RWPE2 (cell line): ENCODE measurements around the gene UNCX.

Experiments
- ATAC-seq: fragments of 200-7000 bp; cut with Tn5 transposase; 3 replicates; pipeline ENCODE4 v1.9.1; 2021; ENCODE audit warnings: low read depth
- DNase-seq: peaks from one replicate; pipeline ENCODE4 v3.0.0-alpha.2; 2020; ENCODE audit warnings: low spot score
- H3K27ac ChIP-seq: fragments of 450-650 bp; 2 replicates; pipeline ENCODE4 v1.5.1; 2017; ENCODE audit warnings: mild to moderate bottlenecking; ENCODE audit not compliant: poor library complexity, severe bottlenecking
- H3K27me3 ChIP-seq: fragments of 250-450 bp; sonication (Bioruptor Pico); 2 replicates; pipeline ENCODE4 v1.5.1; 2021; ENCODE audit warnings: mild to moderate bottlenecking, moderate library complexity; ENCODE audit not compliant: insufficient read depth, poor library complexity, severe bottlenecking
- H3K36me3 ChIP-seq: fragments of 250-450 bp; sonication (Bioruptor Pico); 2 replicates; pipeline ENCODE4 v1.5.1; 2020; ENCODE audit warnings: low read depth, mild to moderate bottlenecking, moderate library complexity
- H3K4me1 ChIP-seq: fragments of 250-450 bp; sonication (Bioruptor Pico); 2 replicates; pipeline ENCODE4 v1.5.1; 2021; ENCODE audit warnings: mild to moderate bottlenecking, moderate library complexity; ENCODE audit not compliant: insufficient read depth, poor library complexity, severe bottlenecking
- H3K4me3 ChIP-seq: fragments of 250-450 bp; sonication (Bioruptor Pico); 2 replicates; pipeline ENCODE4 v1.5.1; 2021; ENCODE audit warnings: mild to moderate bottlenecking, moderate library complexity; ENCODE audit not compliant: severe bottlenecking
- H3K9me3 ChIP-seq: fragments of 250-450 bp; sonication (Bioruptor Pico); 2 replicates; pipeline ENCODE4 v1.5.1; 2021; ENCODE audit warnings: mild to moderate bottlenecking, moderate library complexity; ENCODE audit not compliant: severe bottlenecking
- CTCF ChIP-seq: fragments of 450-650 bp; IDR thresholded peaks from one replicate; pipeline ENCODE4 v1.5.1; 2017; ENCODE audit warnings: mild to moderate bottlenecking, moderate library complexity; ENCODE audit not compliant: poor library complexity, severe bottlenecking

The UNCX gene

GRCh38 chr7:1220977-1221745 is 11.5 kb upstream of the UNCX start:
- ATAC-seq: no peak

GRCh38 chr7:1223196-1223981 is 9.3 kb upstream of the UNCX start:
- ATAC-seq: no peak; the same call in 2 of the 3 replicates
- no peak for DNase-seq
- no peaks in the 10 kb centered on the region for H3K9me3 ChIP-seq
- H3K27ac ChIP-seq: no peak overlapping the region
- peaks cover 90% of the 10 kb centered on the region for H3K27me3 ChIP-seq
- no peak for TF ChIP-seq CTCF
- H3K4me1 ChIP-seq: no peaks in the 10 kb centered on the region
- no peaks in the 10 kb centered on the region for H3K36me3 ChIP-seq
- H3K4me3 ChIP-seq: no peak overlapping the region

More at GRCh38 chr7:1220977-1221745, 11.5 kb upstream of the UNCX start:
- DNase-seq: no peak
- H3K9me3 ChIP-seq: no peaks in the 10 kb centered on the region
- H3K4me3 ChIP-seq: no peak overlapping the region
- TF ChIP-seq CTCF: no peak
- H3K27me3 ChIP-seq: peaks cover 71% of the 10 kb centered on the region
- no peaks in the 10 kb centered on the region for H3K36me3 ChIP-seq
- no peak overlapping the region for H3K27ac ChIP-seq
- no peaks in the 10 kb centered on the region for H3K4me1 ChIP-seq

GRCh38 chr7:1224086-1224716 is 8.5 kb upstream of the UNCX start:
- no peak for DNase-seq
- ATAC-seq: no peak
- TF ChIP-seq CTCF: no peak
- Histone ChIP-seq H3K36me3 (no peaks in the 10 kb centered on the region), H3K27ac (no peak overlapping the region), H3K27me3 (peaks cover 93% of the 10 kb centered on the region), H3K4me1 (no peaks in the 10 kb centered on the region), H3K9me3 (no peaks in the 10 kb centered on the region), H3K4me3 (no peak overlapping the region)

GRCh38 chr7:1225030-1225429 is 7.6 kb upstream of the UNCX start:
- no peak overlapping the region for H3K4me3 ChIP-seq
- no peak for DNase-seq
- H3K27ac ChIP-seq: no peak overlapping the region
- H3K36me3 ChIP-seq: no peaks in the 10 kb centered on the region
- no peak for TF ChIP-seq CTCF
- no peaks in the 10 kb centered on the region for H3K9me3 ChIP-seq
- ATAC-seq: no peak
- peaks cover 91% of the 10 kb centered on the region for H3K27me3 ChIP-seq
- no peaks in the 10 kb centered on the region for H3K4me1 ChIP-seq
